Panc1 (cell line): ENCODE measurements around the gene SVIL.

Experiments used
- POLR2AphosphoS5 ChIP-seq: IDR thresholded peaks from 2 replicates; pipeline ENCODE4 v1.6.1; 2012; ENCODE audit warnings: mild to moderate bottlenecking, low read depth, low read length, moderate library complexity
- SIN3A ChIP-seq: IDR thresholded peaks from 2 replicates; pipeline ENCODE4 v1.6.1; 2012; ENCODE audit warnings: low read depth, mild to moderate bottlenecking, low read length, moderate library complexity, borderline replicate concordance; ENCODE audit not compliant: insufficient read depth
- TF ChIP-seq, protein P1 (sequence below): fragments of 450-650 bp; IDR thresholded peaks from 2 replicates; pipeline ENCODE4 v1.5.1; 2017; ENCODE audit warnings: mild to moderate bottlenecking
- TF ChIP-seq, protein P2 (sequence below), 2 experiments: IDR thresholded peaks; 2 replicates each; pipeline ENCODE4 v1.6.1; 2011 to 2012; ENCODE audit warnings: low read depth in 2 of 2, control low read depth in 1 of 2, low read length in 1 of 2, mild to moderate bottlenecking in 1 of 2, moderate library complexity in 1 of 2; ENCODE audit not compliant: insufficient read depth in 1 of 2

DNA sequence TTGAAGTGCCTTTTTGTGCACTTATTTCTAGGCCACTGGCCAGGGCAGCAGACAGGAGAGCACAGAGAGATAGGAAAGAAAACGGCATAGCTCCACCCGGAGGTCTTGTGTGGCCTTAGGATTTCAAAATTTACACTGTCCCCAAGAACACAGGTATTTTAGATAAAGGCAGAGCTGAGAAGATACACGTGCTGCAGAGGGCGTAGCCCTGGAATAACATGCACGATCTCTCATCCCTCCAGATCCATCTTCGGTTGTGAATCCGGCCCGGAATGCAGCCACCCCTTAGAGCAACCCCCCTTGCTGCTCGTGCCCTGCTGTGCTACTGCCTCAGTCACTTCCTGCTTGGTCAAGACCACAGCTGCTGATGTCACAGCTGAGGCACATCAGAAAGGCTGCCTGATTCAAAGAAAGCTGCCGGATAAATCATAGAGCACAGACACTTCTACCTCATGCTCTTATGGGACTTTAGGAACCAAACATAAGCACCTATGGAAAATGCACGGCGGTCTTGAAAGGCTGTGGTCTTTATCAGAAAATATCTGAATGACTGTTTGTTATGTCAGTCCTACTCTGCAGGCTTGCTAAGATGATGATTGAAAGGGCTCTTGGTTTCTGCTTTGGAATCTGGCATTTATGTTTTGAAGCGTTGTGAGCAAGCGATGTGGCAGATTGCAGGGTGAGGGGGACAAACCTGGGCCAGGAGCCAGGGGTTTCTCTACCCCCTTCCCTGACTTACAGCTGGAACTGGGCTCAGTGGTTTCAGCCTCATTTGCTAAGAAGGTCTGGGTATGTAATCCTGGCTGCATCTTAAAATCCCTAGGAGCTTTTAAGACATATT is 152.0 kb downstream of the SVIL start:
- TF ChIP-seq, protein P1, sequence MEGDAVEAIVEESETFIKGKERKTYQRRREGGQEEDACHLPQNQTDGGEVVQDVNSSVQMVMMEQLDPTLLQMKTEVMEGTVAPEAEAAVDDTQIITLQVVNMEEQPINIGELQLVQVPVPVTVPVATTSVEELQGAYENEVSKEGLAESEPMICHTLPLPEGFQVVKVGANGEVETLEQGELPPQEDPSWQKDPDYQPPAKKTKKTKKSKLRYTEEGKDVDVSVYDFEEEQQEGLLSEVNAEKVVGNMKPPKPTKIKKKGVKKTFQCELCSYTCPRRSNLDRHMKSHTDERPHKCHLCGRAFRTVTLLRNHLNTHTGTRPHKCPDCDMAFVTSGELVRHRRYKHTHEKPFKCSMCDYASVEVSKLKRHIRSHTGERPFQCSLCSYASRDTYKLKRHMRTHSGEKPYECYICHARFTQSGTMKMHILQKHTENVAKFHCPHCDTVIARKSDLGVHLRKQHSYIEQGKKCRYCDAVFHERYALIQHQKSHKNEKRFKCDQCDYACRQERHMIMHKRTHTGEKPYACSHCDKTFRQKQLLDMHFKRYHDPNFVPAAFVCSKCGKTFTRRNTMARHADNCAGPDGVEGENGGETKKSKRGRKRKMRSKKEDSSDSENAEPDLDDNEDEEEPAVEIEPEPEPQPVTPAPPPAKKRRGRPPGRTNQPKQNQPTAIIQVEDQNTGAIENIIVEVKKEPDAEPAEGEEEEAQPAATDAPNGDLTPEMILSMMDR: no peak
- TF ChIP-seq SIN3A: no peak
- TF ChIP-seq, protein P2, sequence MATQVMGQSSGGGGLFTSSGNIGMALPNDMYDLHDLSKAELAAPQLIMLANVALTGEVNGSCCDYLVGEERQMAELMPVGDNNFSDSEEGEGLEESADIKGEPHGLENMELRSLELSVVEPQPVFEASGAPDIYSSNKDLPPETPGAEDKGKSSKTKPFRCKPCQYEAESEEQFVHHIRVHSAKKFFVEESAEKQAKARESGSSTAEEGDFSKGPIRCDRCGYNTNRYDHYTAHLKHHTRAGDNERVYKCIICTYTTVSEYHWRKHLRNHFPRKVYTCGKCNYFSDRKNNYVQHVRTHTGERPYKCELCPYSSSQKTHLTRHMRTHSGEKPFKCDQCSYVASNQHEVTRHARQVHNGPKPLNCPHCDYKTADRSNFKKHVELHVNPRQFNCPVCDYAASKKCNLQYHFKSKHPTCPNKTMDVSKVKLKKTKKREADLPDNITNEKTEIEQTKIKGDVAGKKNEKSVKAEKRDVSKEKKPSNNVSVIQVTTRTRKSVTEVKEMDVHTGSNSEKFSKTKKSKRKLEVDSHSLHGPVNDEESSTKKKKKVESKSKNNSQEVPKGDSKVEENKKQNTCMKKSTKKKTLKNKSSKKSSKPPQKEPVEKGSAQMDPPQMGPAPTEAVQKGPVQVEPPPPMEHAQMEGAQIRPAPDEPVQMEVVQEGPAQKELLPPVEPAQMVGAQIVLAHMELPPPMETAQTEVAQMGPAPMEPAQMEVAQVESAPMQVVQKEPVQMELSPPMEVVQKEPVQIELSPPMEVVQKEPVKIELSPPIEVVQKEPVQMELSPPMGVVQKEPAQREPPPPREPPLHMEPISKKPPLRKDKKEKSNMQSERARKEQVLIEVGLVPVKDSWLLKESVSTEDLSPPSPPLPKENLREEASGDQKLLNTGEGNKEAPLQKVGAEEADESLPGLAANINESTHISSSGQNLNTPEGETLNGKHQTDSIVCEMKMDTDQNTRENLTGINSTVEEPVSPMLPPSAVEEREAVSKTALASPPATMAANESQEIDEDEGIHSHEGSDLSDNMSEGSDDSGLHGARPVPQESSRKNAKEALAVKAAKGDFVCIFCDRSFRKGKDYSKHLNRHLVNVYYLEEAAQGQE (IDR thresholded peaks at IDR 0.05; ENCODE audit: insufficient read depth in 1 of 2, low read depth in 2 of 2, low read length in 1 of 2): no peak
- TF ChIP-seq POLR2AphosphoS5: no peak
